HG03060 (cell line): Measurements from ENCODE around the gene NEDD4L.
"Not testable (repeated sequence)": the region's sequence is repeated elsewhere in the genome, so short reads cannot be mapped to it uniquely, and the experiment has no call there.

Experiments used
- ATAC-seq: cut with Tn5 transposase; IDR thresholded peaks from one replicate; pipeline ENCODE4 v1.9.1; 2021; ENCODE audit warnings: low read depth, moderate number of reproducible peaks; ENCODE audit not compliant: unreplicated experiment

The NEDD4L gene

DNA sequence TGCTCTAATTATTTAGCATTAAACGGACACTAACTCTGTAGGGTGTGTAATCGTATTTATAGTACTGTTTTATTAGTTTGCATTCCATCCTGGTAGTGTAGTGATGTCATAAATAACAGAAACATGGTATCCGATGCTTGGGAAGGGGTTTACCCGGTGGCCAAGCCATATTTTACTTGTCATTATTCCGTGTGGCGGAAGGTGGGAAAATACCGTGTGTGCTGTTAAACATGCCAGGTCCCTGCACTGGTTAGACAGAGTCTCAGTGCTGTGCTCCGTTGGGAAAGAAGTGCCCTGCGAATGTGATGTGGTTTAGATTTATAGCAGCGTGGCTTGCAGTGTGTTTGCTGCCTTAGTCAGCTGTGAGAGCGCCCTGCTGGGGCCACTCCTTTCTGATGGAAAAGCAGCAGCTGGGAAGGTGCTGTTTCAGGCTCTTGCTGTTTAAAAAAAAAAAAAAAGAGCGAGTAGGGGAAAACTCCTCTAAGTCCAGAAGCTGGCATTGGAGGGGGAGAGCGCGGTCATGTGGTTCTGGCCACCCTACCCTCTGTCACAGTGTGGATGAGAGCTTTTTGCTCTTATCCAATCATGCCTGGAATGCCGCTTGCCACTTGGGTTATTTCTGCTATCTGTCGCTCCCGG is 211.0 kb downstream of the NEDD4L start:
- ATAC-seq = no peak

DNA sequence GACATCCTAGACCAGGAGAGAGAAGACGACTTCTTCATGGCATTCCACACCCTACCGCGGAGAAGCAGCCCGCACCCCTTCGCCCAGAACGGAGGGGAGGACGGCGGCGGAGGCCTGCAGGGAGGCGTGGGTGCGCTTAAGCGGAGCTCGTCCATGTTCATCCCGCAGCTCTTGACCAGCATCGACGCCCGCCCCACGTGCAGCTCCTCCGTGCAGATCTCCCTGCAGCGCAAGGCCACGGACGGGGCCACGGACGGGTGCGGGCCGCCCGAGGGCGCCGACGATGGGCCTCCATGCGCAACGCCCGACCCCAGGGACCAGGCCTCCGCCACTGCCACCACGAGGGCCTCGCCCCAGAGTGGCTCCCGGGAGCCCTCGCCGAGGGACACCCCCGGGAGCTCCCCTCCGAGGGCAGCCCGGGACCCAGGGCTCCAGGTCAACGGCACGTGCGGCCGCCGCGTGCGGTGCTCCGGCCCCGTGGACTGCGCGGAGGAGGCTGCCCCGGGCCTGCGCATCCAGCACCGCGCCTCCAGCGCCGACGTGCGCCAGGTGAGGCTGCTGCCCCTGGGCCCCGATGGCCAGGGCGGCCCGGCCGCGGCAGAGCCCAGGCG is 211.8 kb downstream of the NEDD4L start:
- ATAC-seq = no peak

DNA sequence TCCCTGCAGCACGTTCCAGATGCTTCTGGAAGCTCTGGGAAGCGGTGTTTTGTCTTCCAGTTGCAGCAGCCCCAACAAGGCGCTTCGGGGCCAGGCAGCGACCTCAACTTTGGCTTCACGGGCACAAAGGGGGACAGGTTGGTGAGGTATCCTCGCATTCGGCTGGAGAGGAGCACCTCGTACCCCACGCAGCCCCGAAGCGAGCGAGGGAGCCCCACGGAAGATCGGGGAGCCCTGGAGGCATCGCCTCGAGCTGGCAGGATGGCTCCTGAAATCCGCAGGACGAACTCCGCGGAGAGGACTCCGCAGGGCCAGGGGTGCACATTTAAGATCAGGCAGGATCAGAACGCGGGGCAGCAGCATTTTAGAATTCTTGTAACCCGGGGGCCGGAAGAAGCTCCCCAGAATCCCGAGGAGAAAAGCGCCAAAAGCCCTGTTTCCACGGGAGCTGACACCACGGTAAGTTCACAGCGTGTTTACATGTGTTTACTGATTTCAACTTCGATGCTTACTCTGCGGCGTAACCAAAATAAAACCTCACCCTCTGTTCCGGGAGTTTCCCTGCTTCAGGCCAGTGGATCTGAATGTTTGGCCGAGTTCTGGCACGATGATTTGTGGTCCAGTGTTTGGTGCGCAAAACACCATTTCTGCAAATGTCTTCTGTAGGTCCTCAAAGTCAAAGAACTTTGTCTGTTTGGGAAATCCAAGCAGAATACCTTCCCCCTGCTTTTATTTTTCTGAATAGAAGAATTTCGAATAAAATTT is 212.5 kb downstream of the NEDD4L start:
- ATAC-seq = no peak

DNA sequence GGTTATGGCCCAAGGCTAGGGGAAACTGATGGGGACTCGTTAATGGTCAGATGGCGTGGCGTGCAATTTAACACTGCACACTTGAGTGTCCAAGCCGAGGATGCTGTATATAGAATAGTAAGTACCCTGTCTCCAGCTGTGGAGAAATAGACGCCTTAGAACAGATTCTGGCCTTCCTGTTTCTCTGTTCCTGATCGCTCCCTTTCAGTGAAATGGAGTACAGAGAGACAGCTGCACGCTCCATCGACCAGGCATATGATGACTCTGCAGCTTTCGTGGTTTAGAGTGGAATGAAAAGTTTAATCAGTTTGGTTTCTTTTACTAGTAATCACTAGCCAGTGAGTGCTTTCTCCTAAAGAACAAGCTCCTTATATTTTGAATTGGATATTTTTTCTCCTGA is 213.4 kb downstream of the NEDD4L start:
- no peak for ATAC-seq

DNA sequence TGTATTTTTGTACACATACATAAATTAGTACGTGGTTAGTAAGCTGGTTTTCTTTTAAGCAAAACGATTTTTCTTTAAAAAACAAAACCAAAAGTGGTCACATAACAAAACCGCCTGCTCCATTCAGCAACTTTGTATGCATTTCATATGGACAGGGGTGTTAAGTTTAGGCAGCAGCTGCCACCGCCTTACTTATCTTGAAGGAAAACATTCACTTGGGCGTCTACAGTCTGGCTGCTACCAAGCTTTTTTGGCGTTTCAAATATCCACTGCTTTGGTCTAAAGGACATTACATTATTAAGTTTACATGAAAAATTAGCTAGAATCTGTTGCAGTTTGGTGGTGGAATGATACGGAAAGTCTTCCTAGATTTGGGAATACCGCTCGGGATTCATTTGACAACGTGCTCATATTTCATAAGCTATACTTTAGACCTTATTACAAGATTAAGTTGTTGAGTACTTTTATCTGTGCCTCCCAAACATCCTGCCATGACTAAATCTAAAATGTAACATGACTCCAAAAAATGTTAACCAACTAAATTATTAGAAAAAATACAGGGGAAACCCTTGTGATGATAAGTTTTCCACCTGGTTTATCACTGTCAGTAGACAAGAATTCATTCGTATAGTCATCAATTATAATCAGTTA is 214.8 kb downstream of the NEDD4L start:
- no peak for ATAC-seq

DNA sequence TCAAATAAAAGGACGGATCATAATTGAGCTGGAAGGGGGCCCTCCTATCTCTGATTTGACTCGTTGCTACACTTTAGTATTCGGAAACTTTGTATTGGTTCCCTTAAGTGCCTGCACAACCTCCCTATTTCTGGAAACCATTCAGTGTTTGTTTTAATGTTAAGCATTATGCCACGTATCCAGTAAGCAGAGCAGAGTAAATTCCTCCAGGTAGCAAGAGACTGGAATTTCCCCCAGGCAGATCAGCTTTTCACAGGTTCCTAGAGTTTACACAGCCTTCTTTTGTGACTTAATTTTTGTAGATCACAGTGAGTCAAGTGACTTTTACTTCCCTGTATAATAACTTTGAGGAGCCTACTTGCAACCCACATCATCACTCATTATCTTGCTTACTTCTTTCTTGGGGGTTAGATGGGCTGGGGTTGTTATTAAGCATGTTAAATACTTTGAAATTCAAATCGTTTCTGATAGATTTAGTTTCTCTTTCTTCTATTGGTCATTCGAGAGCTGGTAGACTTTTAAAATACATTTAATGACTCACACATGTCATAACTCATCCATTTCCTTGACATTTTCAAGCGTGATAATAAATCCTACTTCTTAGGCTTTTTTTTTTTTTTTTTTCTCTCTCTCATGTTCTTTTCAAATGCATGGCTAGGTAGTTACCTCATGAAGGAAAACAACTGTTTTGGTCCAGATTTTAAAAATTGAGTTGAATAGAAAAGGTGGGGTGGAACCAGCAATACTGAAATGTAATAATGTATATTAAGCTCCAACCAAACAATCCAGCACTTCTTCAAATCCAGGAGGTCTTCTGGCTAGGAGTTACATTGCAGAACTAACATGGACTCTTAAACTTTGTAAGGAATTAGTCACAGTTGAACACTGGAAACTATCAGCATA is 219.3 kb downstream of the NEDD4L start:
- ATAC-seq = no peak

DNA sequence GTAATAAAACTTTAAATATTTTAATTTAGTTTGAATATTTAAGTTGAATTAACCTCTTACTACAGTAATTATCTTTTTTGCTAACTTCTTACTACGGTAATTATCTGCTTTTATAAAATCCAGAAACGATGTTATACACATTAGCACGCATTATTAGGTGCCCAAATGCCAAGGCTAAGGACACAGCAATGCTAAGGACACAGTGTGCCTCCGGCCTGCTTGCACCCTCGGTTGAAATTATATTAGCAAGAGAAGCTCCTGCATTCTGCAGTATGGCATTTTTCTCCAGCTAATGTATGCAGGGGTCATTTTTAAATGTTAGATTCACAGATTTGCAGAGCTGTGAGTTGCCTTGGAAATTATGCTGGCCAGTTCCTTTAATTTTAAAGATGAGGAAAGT is 220.0 kb downstream of the NEDD4L start:
- no peak for ATAC-seq

DNA sequence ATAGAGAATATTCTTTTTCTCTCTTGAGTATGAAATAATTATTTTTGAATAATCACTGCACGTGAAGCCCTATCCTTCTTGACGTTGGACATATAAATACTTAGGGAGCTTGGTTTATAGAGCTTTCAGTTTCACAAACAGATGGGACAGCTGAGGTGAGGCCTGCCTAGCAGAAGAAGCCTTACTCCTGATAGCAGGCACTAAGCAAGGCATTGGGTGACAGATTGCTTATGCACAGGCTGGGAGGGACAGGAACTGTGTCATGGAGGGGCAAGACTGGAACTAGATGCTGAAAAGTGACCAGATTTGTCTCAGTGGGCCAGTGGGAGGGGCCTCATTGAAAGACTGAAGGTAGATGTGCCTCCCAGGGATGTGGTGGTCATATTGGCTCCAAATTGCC is 220.8 kb downstream of the NEDD4L start:
- ATAC-seq = no peak

DNA sequence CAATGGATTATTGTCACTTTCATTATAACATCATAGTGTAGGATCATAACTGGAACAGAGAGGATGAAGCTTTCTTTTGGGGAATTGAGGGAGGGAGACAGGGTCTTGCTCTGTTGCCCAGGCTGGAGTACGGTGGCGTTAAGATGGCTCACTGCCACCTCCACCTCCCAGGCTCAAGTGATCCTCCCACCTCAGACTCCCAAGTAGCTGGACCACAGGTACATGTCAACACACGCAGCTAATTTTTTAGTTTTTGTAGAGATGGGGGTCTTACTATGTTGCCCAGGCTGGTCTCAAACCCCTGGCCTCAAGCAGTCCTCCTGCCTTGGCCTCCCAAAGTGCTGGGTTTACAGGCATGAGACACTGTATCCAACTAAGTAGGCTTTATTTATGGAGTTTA is 221.5 kb downstream of the NEDD4L start:
- ATAC-seq = not testable (repeated sequence)

DNA sequence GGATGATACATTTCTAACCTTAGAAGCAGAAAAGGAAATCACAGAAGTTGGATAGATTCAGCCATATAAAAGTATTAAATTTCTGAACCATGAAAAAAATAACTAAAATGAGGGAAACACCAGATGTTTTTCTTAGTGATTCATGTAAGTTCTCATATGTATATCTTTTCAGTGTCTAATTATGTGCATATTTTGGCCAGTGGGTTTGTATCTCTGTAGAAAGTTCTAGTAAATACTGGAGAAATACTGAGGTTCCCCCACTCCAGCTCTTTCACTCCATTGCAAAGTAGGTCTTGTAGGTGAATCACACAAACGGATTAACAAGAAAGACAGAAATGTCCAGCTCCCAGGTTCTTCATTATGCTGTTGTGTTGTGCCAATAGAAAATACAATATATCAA is 222.3 kb downstream of the NEDD4L start:
- no peak for ATAC-seq

DNA sequence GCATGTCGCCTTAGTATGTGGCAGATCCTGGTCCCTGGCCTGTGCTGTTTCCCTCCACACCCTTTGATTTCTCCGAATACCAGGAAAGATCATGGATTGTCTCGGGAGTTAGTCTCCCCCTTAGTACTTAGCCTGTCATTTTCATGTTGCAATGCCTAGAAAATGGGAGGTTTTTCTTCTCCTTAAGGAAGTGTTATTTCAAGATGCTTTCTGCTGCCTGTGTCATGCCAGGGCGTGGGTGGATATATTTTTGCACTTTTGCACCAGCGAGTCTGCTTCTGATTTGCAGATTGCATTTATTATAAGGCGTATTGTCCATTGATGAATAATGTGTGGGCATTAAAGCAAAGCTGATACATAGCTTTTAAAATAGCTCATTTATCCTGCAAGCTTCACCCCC is 223.5 kb downstream of the NEDD4L start:
- ATAC-seq = no peak

DNA sequence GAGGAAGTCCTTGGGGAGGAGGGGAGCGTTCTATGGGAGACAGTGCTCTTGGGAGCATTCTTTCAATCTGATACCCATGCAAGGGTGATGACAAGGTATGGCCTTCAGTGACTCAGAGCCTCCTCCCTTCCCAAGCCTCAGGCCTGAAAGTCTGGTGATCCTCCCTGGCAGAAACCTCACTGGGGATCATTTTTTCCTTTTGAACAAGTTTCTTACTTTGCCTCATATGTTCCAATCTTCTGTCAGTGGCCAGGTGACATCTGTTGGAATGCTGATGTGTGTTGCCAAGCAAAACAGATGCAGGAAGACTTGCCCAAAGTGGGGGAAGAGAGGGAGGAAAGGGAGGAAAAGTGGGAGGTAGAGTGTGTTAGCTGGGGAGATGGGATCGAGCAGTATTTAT is 224.8 kb downstream of the NEDD4L start:
- ATAC-seq = no peak

DNA sequence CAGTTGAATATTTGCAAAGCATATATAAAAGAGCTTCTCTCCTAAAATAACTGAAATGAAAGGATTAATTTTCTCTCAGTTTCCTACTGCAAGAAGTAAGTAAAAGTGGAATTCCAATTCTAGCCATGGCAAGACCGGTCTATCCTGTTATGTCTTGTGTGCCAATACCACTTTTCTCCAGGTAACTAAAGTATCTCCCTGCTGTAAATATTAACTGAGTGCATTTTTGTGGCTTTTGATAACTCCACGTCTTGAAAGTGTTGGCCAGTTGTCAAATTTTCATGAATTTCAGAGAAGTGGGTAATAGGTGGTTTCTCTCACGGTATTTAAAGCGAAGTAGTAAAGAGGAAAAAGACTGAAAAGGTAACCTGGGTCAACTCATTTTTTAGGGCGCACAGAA is 225.9 kb downstream of the NEDD4L start:
- no peak for ATAC-seq

DNA sequence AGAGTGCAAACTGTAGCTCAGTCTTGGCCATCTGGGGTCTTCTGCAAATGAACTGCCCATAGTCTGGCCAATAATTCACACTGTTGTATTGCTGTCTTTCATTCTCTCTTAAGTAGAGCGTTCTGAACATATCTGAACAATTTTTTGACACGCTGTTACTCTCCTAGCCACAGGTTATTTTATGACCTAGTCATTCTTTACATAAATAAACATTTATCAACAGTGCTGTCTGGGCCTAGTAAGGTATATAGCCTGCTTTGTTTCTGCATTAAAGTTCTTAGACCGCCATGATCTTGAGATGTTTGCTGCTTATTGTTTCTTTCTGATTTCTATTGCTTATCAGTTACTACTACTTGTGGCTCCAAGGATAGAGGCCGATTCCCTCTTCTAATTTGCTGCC is 226.4 kb downstream of the NEDD4L start:
- ATAC-seq = no peak

DNA sequence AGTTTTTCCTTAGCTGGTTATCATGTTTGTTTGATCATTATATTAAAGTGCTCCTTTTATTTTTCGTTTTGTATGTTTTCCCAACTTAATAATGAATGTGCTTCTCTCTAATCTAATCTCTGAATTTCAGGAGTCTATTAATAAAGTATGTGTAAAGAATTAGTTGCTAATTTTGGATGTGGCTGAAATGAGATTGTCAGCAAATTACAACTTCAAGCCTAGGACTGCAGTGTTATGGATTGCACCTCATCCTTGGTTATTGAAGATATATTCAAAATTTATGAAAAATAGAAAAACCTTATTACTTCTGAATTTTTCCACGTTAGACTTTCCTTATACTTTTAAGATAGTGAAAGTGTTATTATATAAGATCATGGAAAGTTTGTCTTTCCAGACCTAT is 227.7 kb downstream of the NEDD4L start:
- no peak for ATAC-seq

DNA sequence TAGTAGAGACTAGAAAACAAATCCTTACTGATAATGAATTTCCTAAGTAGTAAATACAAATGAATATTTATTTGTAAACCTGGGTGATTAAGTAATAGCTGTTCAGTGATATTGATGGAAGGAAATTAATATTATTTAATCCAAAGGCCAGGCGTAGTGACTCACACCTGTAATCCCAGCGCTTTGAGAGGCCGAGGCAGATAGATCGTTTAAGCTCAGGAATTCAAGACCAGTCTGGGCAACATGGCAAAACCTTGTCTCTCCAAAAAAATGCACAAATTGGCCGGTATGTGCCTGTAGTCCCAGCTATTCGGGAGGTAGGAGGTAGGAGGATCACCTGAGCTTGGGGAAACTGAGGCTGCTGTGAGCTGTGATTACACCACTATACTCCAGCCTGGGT is 228.2 kb downstream of the NEDD4L start:
- no peak for ATAC-seq

DNA sequence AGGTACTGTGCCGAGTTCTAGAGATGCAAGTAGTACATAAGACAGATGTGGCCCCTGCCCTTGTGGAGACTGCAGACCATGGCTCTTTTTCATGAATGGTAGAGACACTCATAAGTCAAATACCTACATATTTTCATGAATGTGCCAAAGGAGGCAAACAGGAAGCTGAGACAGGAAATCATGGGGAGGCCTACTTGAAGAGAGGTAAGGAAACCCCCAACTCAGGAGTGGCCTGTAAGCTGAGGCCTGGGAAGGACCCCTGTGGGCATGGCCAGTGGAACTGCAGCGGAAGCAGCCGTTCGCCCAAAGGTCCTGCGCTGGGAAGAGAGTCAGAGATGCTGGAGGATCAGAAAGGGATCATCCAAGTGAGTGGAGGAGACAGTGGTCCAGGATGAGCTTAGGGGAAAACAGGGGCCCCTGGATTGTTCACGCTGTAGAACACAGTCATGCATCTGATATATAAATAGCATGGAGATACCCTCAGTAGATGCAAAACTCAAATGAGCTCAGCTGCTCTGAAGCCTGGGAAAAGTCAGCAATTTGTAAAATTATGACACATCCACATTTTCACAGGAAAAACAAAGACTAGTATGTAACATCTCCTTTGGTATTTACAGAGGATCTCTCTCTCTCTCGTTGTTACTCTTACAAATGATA is 228.9 kb downstream of the NEDD4L start:
- no peak for ATAC-seq

DNA sequence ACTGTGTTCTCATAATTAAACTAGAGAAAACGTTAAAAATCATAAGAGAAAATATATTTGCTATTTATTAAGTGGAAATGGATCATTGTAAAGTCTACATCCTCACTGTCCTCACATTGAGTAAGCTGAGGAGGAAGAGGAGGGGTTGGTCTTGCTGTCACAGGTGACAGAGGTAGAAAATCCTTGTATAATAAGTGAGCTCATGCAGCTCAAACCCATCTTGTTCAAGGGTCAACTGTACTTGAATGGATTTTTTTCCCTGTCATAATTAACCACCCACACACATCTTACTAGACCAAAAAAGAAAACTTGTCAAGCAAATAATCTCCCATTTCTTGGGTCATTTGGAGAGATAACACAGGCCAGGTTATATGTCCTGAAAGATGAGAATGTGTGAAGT is 231.2 kb downstream of the NEDD4L start:
- no peak for ATAC-seq

DNA sequence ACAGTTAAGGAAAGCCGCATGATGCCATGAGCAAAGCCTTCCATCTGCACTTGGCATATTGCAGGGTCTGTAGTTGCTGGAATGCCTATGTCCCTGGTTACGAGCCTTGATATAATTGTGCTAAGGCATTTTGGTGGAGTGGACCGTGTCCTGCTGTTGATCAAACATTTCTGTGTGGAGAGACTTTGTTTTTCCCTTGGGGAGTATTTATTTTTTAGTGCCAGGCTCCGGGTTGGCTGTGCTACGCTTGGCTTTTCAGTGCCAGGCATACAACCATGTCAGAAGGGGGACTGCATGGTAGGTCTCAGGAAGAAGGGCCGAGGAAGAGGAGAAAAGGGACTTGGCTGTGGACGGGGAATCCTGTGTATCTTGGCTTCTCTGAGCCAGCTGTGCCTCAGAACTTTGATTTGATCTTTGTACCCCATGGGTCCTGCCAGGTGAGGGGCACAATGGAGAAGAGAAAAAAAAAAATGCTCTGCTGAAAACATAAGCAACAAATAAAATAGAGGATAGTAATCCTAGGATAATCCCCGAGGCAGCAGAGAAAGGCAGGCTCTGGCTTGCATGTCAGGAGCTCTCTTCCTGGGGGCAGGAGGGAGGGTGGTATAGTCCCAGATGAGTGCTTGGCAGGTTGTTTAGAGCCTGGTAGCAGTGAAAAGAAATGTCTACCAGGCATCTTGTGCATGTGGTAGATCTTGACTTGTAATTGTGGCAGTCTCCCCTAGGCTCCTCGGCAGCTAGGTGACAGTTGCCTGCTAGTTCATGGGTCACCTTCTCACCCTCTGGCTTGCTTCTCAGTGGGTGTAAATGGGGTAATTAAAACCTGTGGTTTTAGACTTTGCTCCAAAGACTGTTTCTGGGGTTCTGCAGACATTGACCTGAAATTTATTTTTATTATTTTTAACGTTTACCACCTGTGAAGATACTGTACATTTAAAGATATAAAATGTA is 233.0 kb downstream of the NEDD4L start:
- ATAC-seq = no peak
